IPS-18c (cell line): ENCODE data around the gene APOBEC3H.

Experiments
- H3K4me3 ChIP-seq: 2 replicates; pipeline ENCODE4 v1.7.0; 2013; ENCODE audit warnings: low read depth, mild to moderate bottlenecking, low read length, moderate library complexity; ENCODE audit not compliant: insufficient read depth
- H3K9me3 ChIP-seq: one replicate; pipeline ENCODE4 v1.6.1; 2013; ENCODE audit warnings: mild to moderate bottlenecking, low read length, moderate library complexity; ENCODE audit not compliant: control insufficient read depth, insufficient read depth

Gene APOBEC3H

GRCh38 chr22:39095971-39096370 lies 1.1 kb upstream of the APOBEC3H start:
- Histone ChIP-seq H3K4me3 (no peak overlapping the region), H3K9me3 (no peaks in the 10 kb centered on the region)

- H3K9me3 ChIP-seq, result no peaks in the 10 kb centered on the region
- H3K4me3 ChIP-seq, result no peak overlapping the region
These were observed 982 bp downstream of the APOBEC3H start for GRCh38 chr22:39098026-39098425.

- Histone ChIP-seq H3K9me3 (no peaks in the 10 kb centered on the region), H3K4me3 (no peak overlapping the region)
These were observed 1.5 kb downstream of the APOBEC3H start for GRCh38 chr22:39098576-39098975.

GRCh38 chr22:39101226-39101625 lies 4.2 kb downstream of the APOBEC3H start:
- no peaks in the 10 kb centered on the region for H3K9me3 ChIP-seq
- no peak overlapping the region for H3K4me3 ChIP-seq

GRCh38 chr22:39103431-39103830 lies 6.4 kb downstream of the APOBEC3H start:
- Histone ChIP-seq H3K9me3 (no peaks in the 10 kb centered on the region), H3K4me3 (no peak overlapping the region)

GRCh38 chr22:39106326-39106725 lies 9.3 kb downstream of the APOBEC3H start:
- H3K9me3 ChIP-seq, result no peaks in the 10 kb centered on the region
- no peak overlapping the region for H3K4me3 ChIP-seq

GRCh38 chr22:39108487-39108886 lies 11.4 kb downstream of the APOBEC3H start:
- H3K9me3 ChIP-seq, result no peaks in the 10 kb centered on the region
- no peak overlapping the region for H3K4me3 ChIP-seq

GRCh38 chr22:39109361-39109760 lies 12.3 kb downstream of the APOBEC3H start:
- Histone ChIP-seq H3K9me3 (no peaks in the 10 kb centered on the region), H3K4me3 (no peak overlapping the region)

- Histone ChIP-seq H3K4me3 (no peak overlapping the region), H3K9me3 (no peaks in the 10 kb centered on the region)
These were observed 13.9 kb downstream of the APOBEC3H start for GRCh38 chr22:39110631-39111561.

GRCh38 chr22:39114112-39114511 lies 17.1 kb downstream of the APOBEC3H start:
- no peak overlapping the region for H3K4me3 ChIP-seq

GRCh38 chr22:39115570-39115969 lies 18.5 kb downstream of the APOBEC3H start:
- no peaks in the 10 kb centered on the region for H3K9me3 ChIP-seq
- H3K4me3 ChIP-seq, result no peak overlapping the region

More at GRCh38 chr22:39114112-39114511, 17.1 kb downstream of the APOBEC3H start:
- no peaks in the 10 kb centered on the region for H3K9me3 ChIP-seq

GRCh38 chr22:39115977-39116621 lies 19.1 kb downstream of the APOBEC3H start:
- no peaks in the 10 kb centered on the region for H3K9me3 ChIP-seq
- H3K4me3 ChIP-seq, result no peak overlapping the region

GRCh38 chr22:39117585-39118191 lies 20.6 kb downstream of the APOBEC3H start:
- Histone ChIP-seq H3K4me3 (no peak overlapping the region), H3K9me3 (no peaks in the 10 kb centered on the region)

- Histone ChIP-seq H3K4me3 (no peak overlapping the region), H3K9me3 (no peaks in the 10 kb centered on the region)
These were observed 23.9 kb downstream of the APOBEC3H start for GRCh38 chr22:39120983-39121382.

- no peaks in the 10 kb centered on the region for H3K9me3 ChIP-seq
- no peak overlapping the region for H3K4me3 ChIP-seq
These were observed 25.9 kb downstream of the APOBEC3H start for GRCh38 chr22:39122772-39123470.

- Histone ChIP-seq H3K4me3 (no peak overlapping the region), H3K9me3 (no peaks in the 10 kb centered on the region)
These were observed 26.9 kb downstream of the APOBEC3H start for GRCh38 chr22:39123751-39124581.

- Histone ChIP-seq H3K4me3 (no peak overlapping the region), H3K9me3 (no peaks in the 10 kb centered on the region)
These were observed 28.6 kb downstream of the APOBEC3H start for GRCh38 chr22:39125622-39126021.
